A673 (cell line): Measurements from ENCODE around the gene IFFO2. TPM values are rescaled to one million over a fixed set of nuclear protein-coding genes. Genes with fewer than 3 reads are reported as not detected.

ENCODE experiments used
- BruUV-seq: library from RNA; stranded (reverse); fragments of 400-500 nt; replicated peaks from 2 replicates; lab custom pipeline; 2021; lab: Mats Ljungman, UMichigan
- CTCF ChIA-PET: fragments of 300-600 bp; sonication (Branson Sonifier 250); formaldehyde crosslinking; loops from one replicate; lab custom pipeline; 2022; ENCODE audit warnings: antibody characterized with exemption; lab: Charles Lee
- POLR2A ChIA-PET: fragments of 300-600 bp; sonication (Branson Sonifier 250); formaldehyde crosslinking; loops from one replicate; lab custom pipeline; 2022; ENCODE audit warnings: antibody characterized with exemption; ENCODE audit not compliant: low non-redundant PET; lab: Charles Lee
- DNase-seq: peaks from one replicate; pipeline ENCODE4 v3.0.0-alpha.2; 2015; ENCODE audit warnings: low spot score
- H3K27ac ChIP-seq: fragments of 200-600 bp; sonication (generic); 2 replicates; pipeline ENCODE4 v1.5.1; 2016; ENCODE audit warnings: mixed run types, low read depth, mild to moderate bottlenecking, mixed read lengths, antibody characterized with exemption, low read length; ENCODE audit not compliant: poor library complexity, severe bottlenecking
- H3K27me3 ChIP-seq: fragments of 200-600 bp; sonication (generic); replicated peaks from 2 replicates; pipeline ENCODE4 v1.6.1; 2017; ENCODE audit warnings: mixed run types, low read depth, mild to moderate bottlenecking, mixed read lengths, antibody characterized with exemption, low read length; ENCODE audit not compliant: insufficient read depth, poor library complexity
- H3K36me3 ChIP-seq: fragments of 200-600 bp; sonication (generic); 2 replicates; pipeline ENCODE4 v1.6.1; 2016; ENCODE audit warnings: mixed run types, mild to moderate bottlenecking, mixed read lengths, antibody characterized with exemption, low read length; ENCODE audit not compliant: insufficient read depth, poor library complexity, severe bottlenecking
- H3K4me1 ChIP-seq: fragments of 200-600 bp; sonication (generic); 2 replicates; pipeline ENCODE4 v1.6.1; 2017; ENCODE audit warnings: mixed run types, mild to moderate bottlenecking, mixed read lengths, antibody characterized with exemption, low read length; ENCODE audit not compliant: insufficient read depth, poor library complexity, severe bottlenecking
- H3K4me3 ChIP-seq: fragments of 200-600 bp; sonication (generic); 2 replicates; pipeline ENCODE4 v1.5.1; 2016; ENCODE audit warnings: low read depth, mixed run types, mild to moderate bottlenecking, mixed read lengths, low read length; ENCODE audit not compliant: poor library complexity, severe bottlenecking
- H3K9me3 ChIP-seq: fragments of 200-600 bp; sonication (generic); 2 replicates; pipeline ENCODE4 v1.6.1; 2016; ENCODE audit warnings: mixed run types, low read depth, mild to moderate bottlenecking, mixed read lengths, antibody characterized with exemption, low read length; ENCODE audit not compliant: poor library complexity, severe bottlenecking
- EZH2 ChIP-seq: fragments of 200-600 bp; sonication (generic); IDR thresholded peaks from 2 replicates; pipeline ENCODE4 v1.6.1; 2017; ENCODE audit warnings: borderline replicate concordance, low read depth, mild to moderate bottlenecking, mixed read lengths, antibody characterized with exemption, low read length; ENCODE audit not compliant: poor library complexity, severe bottlenecking
- intact Hi-C: fragments of 100-400 bp; cut with micrococcal nuclease; formaldehyde crosslinking; loops from one replicate; pipeline ENCODE4 v1.10.0; 2022; ENCODE audit not compliant: unreplicated experiment
- total RNA-seq: library from RNA; stranded (reverse); gene quantifications from 2 replicates; pipeline ENCODE4 v1.2.3, GENCODE V29; 2021
- TF ChIP-seq, protein P1 (sequence below): fragments of 300-800, 200-600 bp; sonication (generic); conservative IDR thresholded peaks from 2 replicates; pipeline ENCODE4 v1.5.1; 2017; ENCODE audit warnings: low read depth, mild to moderate bottlenecking, antibody characterized with exemption, low read length, moderate library complexity, mixed read lengths

The IFFO2 gene
- total RNA-seq, 1 experiment from 2014 or later, result 13.3 TPM

DNA sequence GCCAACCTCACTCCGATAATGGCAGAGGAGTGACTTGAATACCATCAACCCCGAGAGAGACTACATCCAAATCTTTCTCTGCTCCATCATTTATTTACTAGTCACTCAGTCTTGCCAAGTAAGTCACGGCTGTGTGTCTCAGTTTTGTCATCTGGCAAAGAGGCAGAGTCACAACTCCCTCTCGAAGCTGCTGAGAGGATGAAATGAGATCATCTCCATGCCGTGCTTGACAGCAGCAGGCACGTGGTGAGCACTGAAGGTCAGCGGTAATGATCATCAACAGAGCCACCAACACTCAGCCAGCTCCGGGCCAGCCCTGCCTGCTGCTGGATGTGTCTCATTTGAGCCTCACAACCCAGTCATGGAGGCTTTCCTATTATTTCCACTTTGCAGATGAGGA lies 74.0 kb downstream of the IFFO2 start:
- Histone ChIP-seq H3K4me3 (no peak overlapping the region), H3K27ac (no peak overlapping the region), H3K4me1 (peaks cover 9% of the 10 kb centered on the region), H3K9me3 (no peaks in the 10 kb centered on the region), H3K27me3 (no peaks in the 10 kb centered on the region), H3K36me3 (no peaks in the 10 kb centered on the region)
- intact Hi-C loops, result no loop called here
- no peak for TF ChIP-seq EZH2
- TF ChIP-seq, protein P1, sequence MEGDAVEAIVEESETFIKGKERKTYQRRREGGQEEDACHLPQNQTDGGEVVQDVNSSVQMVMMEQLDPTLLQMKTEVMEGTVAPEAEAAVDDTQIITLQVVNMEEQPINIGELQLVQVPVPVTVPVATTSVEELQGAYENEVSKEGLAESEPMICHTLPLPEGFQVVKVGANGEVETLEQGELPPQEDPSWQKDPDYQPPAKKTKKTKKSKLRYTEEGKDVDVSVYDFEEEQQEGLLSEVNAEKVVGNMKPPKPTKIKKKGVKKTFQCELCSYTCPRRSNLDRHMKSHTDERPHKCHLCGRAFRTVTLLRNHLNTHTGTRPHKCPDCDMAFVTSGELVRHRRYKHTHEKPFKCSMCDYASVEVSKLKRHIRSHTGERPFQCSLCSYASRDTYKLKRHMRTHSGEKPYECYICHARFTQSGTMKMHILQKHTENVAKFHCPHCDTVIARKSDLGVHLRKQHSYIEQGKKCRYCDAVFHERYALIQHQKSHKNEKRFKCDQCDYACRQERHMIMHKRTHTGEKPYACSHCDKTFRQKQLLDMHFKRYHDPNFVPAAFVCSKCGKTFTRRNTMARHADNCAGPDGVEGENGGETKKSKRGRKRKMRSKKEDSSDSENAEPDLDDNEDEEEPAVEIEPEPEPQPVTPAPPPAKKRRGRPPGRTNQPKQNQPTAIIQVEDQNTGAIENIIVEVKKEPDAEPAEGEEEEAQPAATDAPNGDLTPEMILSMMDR, result no peak
- ChIA-PET POLR2A (no interaction called here), CTCF (no interaction called here)
- no TSS peak for BruUV-seq
- no peak for DNase-seq

DNA sequence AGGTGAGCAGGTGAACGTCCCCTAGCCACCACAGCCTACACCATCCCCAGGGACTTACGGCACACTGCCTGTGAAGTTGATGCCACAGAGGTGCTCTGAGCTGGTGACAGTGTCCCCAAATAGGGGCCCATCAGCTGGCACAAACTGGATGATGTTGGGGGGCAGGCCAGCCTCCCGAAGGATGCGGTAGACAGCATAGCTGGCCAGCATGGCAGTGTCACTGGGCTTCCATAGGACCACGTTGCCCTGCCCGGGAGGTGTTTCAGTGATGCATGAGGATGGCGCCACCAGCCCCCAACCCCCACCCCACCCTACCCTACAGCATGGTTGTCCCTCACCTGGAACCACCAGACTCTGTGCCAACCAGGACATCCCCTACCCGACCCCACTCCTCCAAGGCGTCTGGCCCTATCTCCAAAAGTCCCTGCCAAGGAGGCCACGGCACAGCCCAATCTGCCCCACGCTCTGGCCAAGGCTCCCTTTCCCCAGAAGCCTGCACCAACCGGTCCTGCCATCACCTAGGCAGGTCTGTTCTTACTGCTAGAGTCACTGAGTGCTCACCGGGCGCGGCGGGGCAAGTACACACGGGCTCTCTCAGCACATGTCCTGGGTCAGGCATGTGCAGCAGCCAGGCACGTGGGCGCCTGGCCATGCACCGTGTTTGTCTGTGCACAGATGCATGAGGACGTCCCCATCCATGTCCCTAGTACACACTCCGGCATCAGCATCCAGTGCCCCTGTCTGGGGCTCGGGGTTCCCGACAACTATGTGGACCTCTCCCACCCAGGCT lies 74.6 kb downstream of the IFFO2 start:
- H3K27ac ChIP-seq, result no peak overlapping the region
- POLR2A ChIA-PET, result no interaction called here
- H3K4me1 ChIP-seq, result peaks cover 9% of the 10 kb centered on the region
- intact Hi-C loops, result no loop called here
- no peak overlapping the region for H3K4me3 ChIP-seq
- no peak for TF ChIP-seq EZH2
- TF ChIP-seq, protein P1, result no peak
- no TSS peak for BruUV-seq
- H3K9me3 ChIP-seq, result no peaks in the 10 kb centered on the region
- no peak for DNase-seq
- no peaks in the 10 kb centered on the region for H3K36me3 ChIP-seq
- CTCF ChIA-PET, result no interaction called here
- H3K27me3 ChIP-seq, result no peaks in the 10 kb centered on the region

DNA sequence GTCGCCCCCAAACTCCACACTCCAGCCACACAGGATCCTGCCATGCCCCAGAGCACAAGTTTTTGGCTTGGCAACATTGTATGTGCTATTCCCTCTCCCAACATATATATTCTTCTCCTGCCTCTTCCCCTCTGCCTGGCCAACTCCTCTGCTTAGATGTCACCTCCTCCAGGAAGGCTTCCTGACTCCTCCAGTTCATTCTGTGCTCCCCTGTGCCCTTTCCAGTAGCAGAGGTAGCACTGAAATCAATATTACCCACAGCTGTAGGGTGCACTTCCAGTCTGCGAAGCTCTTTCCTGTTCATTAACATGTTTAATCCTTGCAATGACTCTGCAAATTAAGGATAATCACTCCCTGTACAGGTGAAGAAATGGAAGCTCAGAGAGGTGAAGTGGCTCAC lies 75.3 kb downstream of the IFFO2 start:
- Histone ChIP-seq H3K4me3 (no peak overlapping the region), H3K4me1 (peaks cover 9% of the 10 kb centered on the region), H3K9me3 (no peaks in the 10 kb centered on the region), H3K27ac (no peak overlapping the region), H3K27me3 (no peaks in the 10 kb centered on the region), H3K36me3 (no peaks in the 10 kb centered on the region)
- BruUV-seq, result no TSS peak
- DNase-seq, result no peak
- POLR2A ChIA-PET, result no interaction called here
- intact Hi-C loops, result no loop called here
- CTCF ChIA-PET, result no interaction called here
- no peak for TF ChIP-seq EZH2
- TF ChIP-seq, protein P1, result no peak
